Measurements from ENCODE around the gene FBXW10B. TPM values are rescaled to one million over a fixed set of nuclear protein-coding genes. Genes with fewer than 3 reads are reported as not detected.
"Not testable (repeated sequence)": the region's sequence is repeated elsewhere in the genome, so short reads cannot be mapped to it uniquely, and the experiment has no call there.

The FBXW10B gene, protein sequence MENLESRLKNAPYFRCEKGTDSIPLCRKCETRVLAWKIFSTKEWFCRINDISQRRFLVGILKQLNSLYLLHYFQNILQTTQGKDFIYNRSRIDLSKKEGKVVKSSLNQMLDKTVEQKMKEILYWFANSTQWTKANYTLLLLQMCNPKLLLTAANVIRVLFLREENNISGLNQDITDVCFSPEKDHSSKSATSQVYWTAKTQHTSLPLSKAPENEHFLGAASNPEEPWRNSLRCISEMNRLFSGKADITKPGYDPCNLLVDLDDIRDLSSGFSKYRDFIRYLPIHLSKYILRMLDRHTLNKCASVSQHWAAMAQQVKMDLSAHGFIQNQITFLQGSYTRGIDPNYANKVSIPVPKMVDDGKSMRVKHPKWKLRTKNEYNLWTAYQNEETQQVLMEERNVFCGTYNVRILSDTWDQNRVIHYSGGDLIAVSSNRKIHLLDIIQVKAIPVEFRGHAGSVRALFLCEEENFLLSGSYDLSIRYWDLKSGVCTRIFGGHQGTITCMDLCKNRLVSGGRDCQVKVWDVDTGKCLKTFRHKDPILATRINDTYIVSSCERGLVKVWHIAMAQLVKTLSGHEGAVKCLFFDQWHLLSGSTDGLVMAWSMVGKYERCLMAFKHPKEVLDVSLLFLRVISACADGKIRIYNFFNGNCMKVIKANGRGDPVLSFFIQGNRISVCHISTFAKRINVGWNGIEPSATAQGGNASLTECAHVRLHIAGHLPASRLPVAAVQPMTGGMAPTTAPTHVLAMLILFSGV
- 1 to 10 TPM in 1 of 2 donors, under 1 TPM in 1; 0.58 to 1.7 TPM for total RNA-seq
- polyA plus RNA-seq, result 1 to 10 TPM in 1 of 2 donors, under 1 TPM in 1; 0.38 to 1.3 TPM
- long read RNA-seq, donor 1, result 0 reads
- long read RNA-seq, donor 2, partial matches to known transcripts, result 0 of 1 reads
- long read RNA-seq, donor 2, other reads (novel, unspliced or antisense), result 1 of 1 reads

DNA sequence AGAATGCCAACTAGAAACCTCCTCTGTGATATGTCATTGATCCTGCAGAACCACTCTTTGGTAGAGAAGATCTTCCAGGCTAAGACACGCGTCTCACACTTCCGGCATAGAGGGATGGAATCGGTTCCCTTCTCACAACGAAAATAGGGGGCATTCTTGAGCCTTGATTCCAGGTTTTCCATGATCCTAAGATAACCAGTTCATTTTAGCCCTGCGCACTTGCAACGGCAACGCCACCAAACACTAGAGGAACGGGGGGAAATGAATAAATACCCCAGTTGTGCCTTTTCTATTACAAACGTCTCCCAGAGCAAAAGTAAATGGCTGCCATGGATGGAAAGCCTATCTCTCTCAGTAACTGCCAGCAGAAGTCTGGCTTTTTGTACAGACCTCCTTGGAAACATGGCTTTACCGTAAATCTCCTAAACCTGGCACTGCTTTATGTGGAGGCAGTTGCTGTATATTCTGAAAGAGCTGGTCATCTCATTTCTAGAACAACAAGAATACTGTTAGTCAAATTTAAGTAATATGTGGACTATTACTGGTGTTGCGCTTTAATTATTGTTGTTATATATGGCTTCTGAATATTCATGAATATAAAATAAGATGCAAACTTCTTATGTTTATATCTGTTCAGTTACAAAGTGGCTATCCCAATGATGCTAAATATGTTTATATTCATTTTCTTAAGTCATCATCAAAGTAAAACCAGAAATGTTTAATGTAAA, at the start of gene FBXW10B:
TSS of gene FBXW10B (minus strand) at position 374 of the 728 bp plus-strand sequence. CDS start at position 182, 192 bp downstream.
- H3K4me3 ChIP-seq (ENCODE audit: low read length in 2 of 2); H3K4me1 ChIP-seq (ENCODE audit: control insufficient read depth in 1 of 2, insufficient read depth in 2 of 2, low read length in 2 of 2); H3K9me3 ChIP-seq (ENCODE audit: control insufficient read depth, low read length); H3K27ac ChIP-seq (ENCODE audit: low read depth in 1 of 2, low read length in 2 of 2); intact Hi-C loops (cut with DNase I); H3K36me3 ChIP-seq (ENCODE audit: control insufficient read depth in 1 of 2, insufficient read depth in 2 of 2, low read length in 1 of 2); DNase-seq; H3K27me3 ChIP-seq (ENCODE audit: control insufficient read depth in 1 of 2, insufficient read depth in 2 of 2, low read length in 1 of 2): not testable (repeated sequence)
- WGBS, 2 donors, result 10 to 14% methylated on average over 11 of the region's 12 CpGs
- peak; percentile 79 for ATAC-seq (ENCODE audit: low FRiP score)

DNA sequence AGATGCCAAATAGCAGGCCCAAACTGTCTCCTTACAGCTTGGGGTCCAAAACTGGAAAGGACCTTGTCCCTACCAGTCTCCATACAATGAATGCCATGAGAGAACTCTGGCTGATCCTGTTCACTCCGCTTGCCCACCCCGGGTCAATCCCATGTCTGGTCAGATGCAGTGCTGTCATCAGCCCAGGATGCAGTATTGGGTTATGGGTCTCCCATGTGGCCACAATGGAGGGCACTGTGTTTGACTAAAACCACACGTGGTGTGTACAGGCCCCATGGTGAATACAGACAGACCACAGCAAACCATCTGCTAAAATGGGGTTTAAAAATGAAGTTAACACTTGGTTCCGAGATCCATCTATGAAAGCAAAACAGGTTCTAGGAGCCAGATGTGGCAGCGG, 44.2 kb upstream of the FBXW10B start:
- intact Hi-C loops (cut with DNase I), result no loop called here
- H3K4me3 ChIP-seq (ENCODE audit: low read length in 2 of 2), result no peak overlapping the region
- H3K36me3 ChIP-seq (ENCODE audit: control insufficient read depth in 1 of 2, insufficient read depth in 2 of 2, low read length in 1 of 2), result no peaks in the 10 kb centered on the region
- DNase-seq (no peak), ATAC-seq (ENCODE audit: low FRiP score) (no peak)
- H3K27me3 ChIP-seq (ENCODE audit: control insufficient read depth in 1 of 2, insufficient read depth in 2 of 2, low read length in 1 of 2), result no peaks in the 10 kb centered on the region
- H3K4me1 ChIP-seq (ENCODE audit: control insufficient read depth in 1 of 2, insufficient read depth in 2 of 2, low read length in 2 of 2), result no peaks in the 10 kb centered on the region
- H3K27ac ChIP-seq (ENCODE audit: low read depth in 1 of 2, low read length in 2 of 2), result no peak overlapping the region
- no peaks in the 10 kb centered on the region for H3K9me3 ChIP-seq (ENCODE audit: control insufficient read depth, low read length)
- WGBS, 2 donors, result 96% methylated on average over 5 of the region's 5 CpGs

DNA sequence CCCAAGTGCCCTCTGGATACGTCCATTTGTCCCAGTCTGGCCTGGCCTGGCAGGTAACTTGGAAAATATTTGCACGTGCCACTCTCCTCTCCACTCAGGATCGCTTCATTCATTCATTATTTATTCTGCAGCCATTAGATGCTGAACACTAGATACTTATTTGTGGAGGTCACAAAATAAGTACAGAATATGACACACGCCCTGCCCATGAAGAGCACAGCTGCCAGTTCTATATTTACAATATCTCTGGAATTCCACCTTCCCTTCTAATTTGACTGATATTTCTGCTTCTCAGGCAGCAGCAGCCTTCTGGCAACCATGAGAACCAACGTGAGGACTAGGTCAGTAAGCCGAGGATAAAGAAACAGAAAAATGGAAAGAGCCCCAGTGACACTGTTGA, 43.7 kb upstream of the FBXW10B start:
- ATAC-seq (ENCODE audit: low FRiP score) (no peak), DNase-seq (no peak)
- Histone ChIP-seq H3K27ac (ENCODE audit: low read depth in 1 of 2, low read length in 2 of 2) (no peak overlapping the region), H3K9me3 (ENCODE audit: control insufficient read depth, low read length) (no peaks in the 10 kb centered on the region), H3K4me1 (ENCODE audit: control insufficient read depth in 1 of 2, insufficient read depth in 2 of 2, low read length in 2 of 2) (no peaks in the 10 kb centered on the region), H3K27me3 (ENCODE audit: control insufficient read depth in 1 of 2, insufficient read depth in 2 of 2, low read length in 1 of 2) (no peaks in the 10 kb centered on the region), H3K36me3 (ENCODE audit: control insufficient read depth in 1 of 2, insufficient read depth in 2 of 2, low read length in 1 of 2) (no peaks in the 10 kb centered on the region), H3K4me3 (ENCODE audit: low read length in 2 of 2) (no peak overlapping the region)
- 87 to 88% methylated on average over 6 of the region's 6 CpGs for WGBS, 2 donors
- intact Hi-C loops (cut with DNase I), result no loop called here

DNA sequence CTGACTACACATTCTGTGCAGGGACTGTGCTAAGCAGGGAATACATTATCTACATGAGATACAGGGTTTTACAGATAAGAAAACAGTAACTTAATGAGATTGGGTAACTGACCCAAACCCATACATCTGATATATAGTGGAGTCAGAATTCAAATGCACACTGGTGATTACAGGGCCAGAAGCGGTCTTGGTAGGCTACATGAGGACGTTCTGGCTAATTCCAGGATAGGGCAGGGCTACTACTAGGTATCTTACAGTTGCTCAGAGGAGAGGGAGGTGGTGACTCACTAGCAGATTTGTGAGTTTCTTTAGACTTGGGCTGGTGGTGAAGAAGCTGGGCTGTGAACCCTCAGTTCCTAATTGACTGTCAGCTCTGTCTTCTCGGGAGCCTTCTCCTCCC, 43.2 kb upstream of the FBXW10B start:
- H3K4me3 ChIP-seq (ENCODE audit: low read length in 2 of 2), result no peak overlapping the region
- DNase-seq (no peak), ATAC-seq (ENCODE audit: low FRiP score) (no peak)
- 95 to 98% methylated on average over 3 of the region's 3 CpGs for WGBS, 2 donors
- H3K4me1 ChIP-seq (ENCODE audit: control insufficient read depth in 1 of 2, insufficient read depth in 2 of 2, low read length in 2 of 2), result no peaks in the 10 kb centered on the region
- intact Hi-C loops (cut with DNase I), result no loop called here
- H3K9me3 ChIP-seq (ENCODE audit: control insufficient read depth, low read length), result no peaks in the 10 kb centered on the region
- H3K27ac ChIP-seq (ENCODE audit: low read depth in 1 of 2, low read length in 2 of 2), result no peak overlapping the region
- no peaks in the 10 kb centered on the region for H3K36me3 ChIP-seq (ENCODE audit: control insufficient read depth in 1 of 2, insufficient read depth in 2 of 2, low read length in 1 of 2)
- H3K27me3 ChIP-seq (ENCODE audit: control insufficient read depth in 1 of 2, insufficient read depth in 2 of 2, low read length in 1 of 2), result no peaks in the 10 kb centered on the region

DNA sequence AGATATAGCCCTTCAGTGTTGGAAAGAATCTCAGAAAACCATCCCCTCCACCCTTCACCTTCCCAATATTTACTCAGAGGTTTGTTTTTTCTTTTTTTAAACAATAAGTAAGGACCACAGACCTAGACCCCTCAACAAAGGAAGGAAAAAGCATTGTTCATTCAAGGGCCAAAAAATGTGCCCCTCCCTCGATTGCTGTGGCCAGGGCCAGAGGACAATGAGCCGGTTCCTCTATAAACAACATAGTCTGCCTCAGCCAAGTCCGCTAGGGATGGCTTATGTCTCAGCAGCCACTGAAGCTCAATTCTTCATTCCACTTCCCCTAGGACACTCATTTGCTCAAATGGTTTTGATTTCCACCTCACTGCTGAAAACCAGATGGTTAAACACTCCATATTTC, 40.6 kb upstream of the FBXW10B start:
- H3K27ac ChIP-seq (ENCODE audit: low read depth in 1 of 2, low read length in 2 of 2), result no peak overlapping the region
- WGBS, 2 donors, result 92 to 93% methylated on average over 3 of the region's 3 CpGs
- ATAC-seq (ENCODE audit: low FRiP score), result no peak
- H3K4me1 ChIP-seq (ENCODE audit: control insufficient read depth in 1 of 2, insufficient read depth in 2 of 2, low read length in 2 of 2), result no peaks in the 10 kb centered on the region
- no peaks in the 10 kb centered on the region for H3K36me3 ChIP-seq (ENCODE audit: control insufficient read depth in 1 of 2, insufficient read depth in 2 of 2, low read length in 1 of 2)
- no peaks in the 10 kb centered on the region for H3K9me3 ChIP-seq (ENCODE audit: control insufficient read depth, low read length)
- H3K27me3 ChIP-seq (ENCODE audit: control insufficient read depth in 1 of 2, insufficient read depth in 2 of 2, low read length in 1 of 2), result no peaks in the 10 kb centered on the region
- intact Hi-C loops (cut with DNase I), result no loop called here
- no peak overlapping the region for H3K4me3 ChIP-seq (ENCODE audit: low read length in 2 of 2)
- DNase-seq, result no peak

DNA sequence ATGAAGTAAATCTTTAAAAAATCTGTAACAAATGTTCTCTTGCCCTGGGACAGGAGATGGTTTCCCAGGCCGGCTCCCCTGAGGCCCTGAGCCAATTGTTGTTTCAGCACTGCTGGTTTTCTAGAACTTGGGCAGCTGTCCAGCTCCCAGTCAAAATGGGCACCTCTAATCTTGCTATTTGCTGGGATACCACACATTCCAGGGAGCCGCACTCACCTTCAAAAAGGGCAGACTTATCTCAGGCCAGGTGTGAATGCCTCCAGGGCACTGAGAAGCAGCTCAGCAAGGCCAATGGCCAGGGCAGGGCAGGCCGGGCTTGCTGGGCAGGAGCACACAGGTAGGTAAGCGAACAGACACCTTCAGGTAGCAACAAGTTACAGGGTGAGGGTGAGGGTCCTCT, 40.2 kb upstream of the FBXW10B start:
- WGBS, 2 donors, result 55 to 58% methylated on average over 4 of the region's 4 CpGs
- H3K4me3 ChIP-seq (ENCODE audit: low read length in 2 of 2), result no peak overlapping the region
- H3K9me3 ChIP-seq (ENCODE audit: control insufficient read depth, low read length), result no peaks in the 10 kb centered on the region
- ATAC-seq (ENCODE audit: low FRiP score) (no peak), DNase-seq (no peak)
- intact Hi-C loops (cut with DNase I), result no loop called here
- no peaks in the 10 kb centered on the region for H3K36me3 ChIP-seq (ENCODE audit: control insufficient read depth in 1 of 2, insufficient read depth in 2 of 2, low read length in 1 of 2)
- H3K4me1 ChIP-seq (ENCODE audit: control insufficient read depth in 1 of 2, insufficient read depth in 2 of 2, low read length in 2 of 2), result no peaks in the 10 kb centered on the region
- no peaks in the 10 kb centered on the region for H3K27me3 ChIP-seq (ENCODE audit: control insufficient read depth in 1 of 2, insufficient read depth in 2 of 2, low read length in 1 of 2)
- no peak overlapping the region for H3K27ac ChIP-seq (ENCODE audit: low read depth in 1 of 2, low read length in 2 of 2)

DNA sequence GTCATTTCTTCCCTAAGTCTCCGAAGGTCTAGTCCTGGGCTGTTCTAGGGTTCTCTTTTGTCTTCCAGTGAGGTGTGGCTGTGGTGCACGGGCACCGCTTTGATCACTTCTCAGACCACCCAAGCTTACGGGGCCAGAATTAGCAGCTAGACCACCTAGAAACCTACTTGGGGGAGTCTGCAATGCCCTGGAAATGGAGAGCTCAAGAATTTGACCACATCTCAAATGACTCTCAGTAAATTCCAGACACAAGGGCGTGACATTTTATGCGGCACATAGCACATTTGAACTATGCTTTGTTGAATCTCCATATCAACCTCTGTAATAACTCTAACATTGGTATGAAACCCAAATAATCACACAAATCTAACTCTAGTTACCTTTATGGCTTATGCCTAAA, 39.7 kb upstream of the FBXW10B start:
- H3K27ac ChIP-seq (ENCODE audit: low read depth in 1 of 2, low read length in 2 of 2), result no peak overlapping the region
- H3K27me3 ChIP-seq (ENCODE audit: control insufficient read depth in 1 of 2, insufficient read depth in 2 of 2, low read length in 1 of 2), result no peaks in the 10 kb centered on the region
- H3K4me3 ChIP-seq (ENCODE audit: low read length in 2 of 2), result no peak overlapping the region
- H3K36me3 ChIP-seq (ENCODE audit: control insufficient read depth in 1 of 2, insufficient read depth in 2 of 2, low read length in 1 of 2), result no peaks in the 10 kb centered on the region
- no peaks in the 10 kb centered on the region for H3K9me3 ChIP-seq (ENCODE audit: control insufficient read depth, low read length)
- WGBS, 2 donors, result 95 to 96% methylated on average over 6 of the region's 6 CpGs
- H3K4me1 ChIP-seq (ENCODE audit: control insufficient read depth in 1 of 2, insufficient read depth in 2 of 2, low read length in 2 of 2), result no peaks in the 10 kb centered on the region
- ATAC-seq (ENCODE audit: low FRiP score) (no peak), DNase-seq (no peak)
- intact Hi-C loops (cut with DNase I), result no loop called here

DNA sequence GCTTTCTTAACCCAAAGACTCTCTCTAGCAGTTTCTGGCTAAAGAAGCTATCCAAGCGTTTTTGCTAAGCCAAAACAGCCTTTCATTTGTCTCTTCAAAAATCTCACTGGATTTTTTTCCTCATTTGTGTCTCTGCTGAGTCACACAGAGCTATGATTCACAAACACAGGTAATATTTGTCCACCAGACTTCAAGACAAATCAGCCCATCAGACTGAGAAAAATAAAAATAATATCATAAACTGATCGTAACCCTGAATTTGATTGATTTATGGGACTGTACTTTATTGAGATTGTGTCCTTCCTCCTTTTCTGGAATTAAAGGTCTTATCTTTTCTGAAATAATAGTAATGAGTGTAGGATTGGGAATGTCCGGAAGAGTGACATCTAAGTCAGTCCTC, 38.8 kb upstream of the FBXW10B start:
- intact Hi-C loops (cut with DNase I), result no loop called here
- WGBS, 2 donors, result 94 to 98% methylated on average over 3 of the region's 3 CpGs
- no peak for DNase-seq

More for the DNA sequence above, 38.8 kb upstream of the FBXW10B start:
- Histone ChIP-seq H3K4me3 (ENCODE audit: low read length in 2 of 2) (no peak overlapping the region), H3K36me3 (ENCODE audit: control insufficient read depth in 1 of 2, insufficient read depth in 2 of 2, low read length in 1 of 2) (no peaks in the 10 kb centered on the region), H3K4me1 (ENCODE audit: control insufficient read depth in 1 of 2, insufficient read depth in 2 of 2, low read length in 2 of 2) (no peaks in the 10 kb centered on the region), H3K27ac (ENCODE audit: low read depth in 1 of 2, low read length in 2 of 2) (no peak overlapping the region), H3K9me3 (ENCODE audit: control insufficient read depth, low read length) (no peaks in the 10 kb centered on the region), H3K27me3 (ENCODE audit: control insufficient read depth in 1 of 2, insufficient read depth in 2 of 2, low read length in 1 of 2) (no peaks in the 10 kb centered on the region)
- no peak for ATAC-seq (ENCODE audit: low FRiP score)

Measured in aorta (tissue), 5 donors.